Left forelimb (tissue), 1 donor: ENCODE data around the gene GALNT1.

ENCODE experiments used
- DNase-seq: peaks from one replicate; pipeline ENCODE4 v3.0.0-alpha.2; 2018; ENCODE audit warnings: low spot score

GALNT1 gene

GRCh38 chr18:35618696-35619095 is 37.2 kb downstream of the GALNT1 start:
- no peak for DNase-seq

DNA sequence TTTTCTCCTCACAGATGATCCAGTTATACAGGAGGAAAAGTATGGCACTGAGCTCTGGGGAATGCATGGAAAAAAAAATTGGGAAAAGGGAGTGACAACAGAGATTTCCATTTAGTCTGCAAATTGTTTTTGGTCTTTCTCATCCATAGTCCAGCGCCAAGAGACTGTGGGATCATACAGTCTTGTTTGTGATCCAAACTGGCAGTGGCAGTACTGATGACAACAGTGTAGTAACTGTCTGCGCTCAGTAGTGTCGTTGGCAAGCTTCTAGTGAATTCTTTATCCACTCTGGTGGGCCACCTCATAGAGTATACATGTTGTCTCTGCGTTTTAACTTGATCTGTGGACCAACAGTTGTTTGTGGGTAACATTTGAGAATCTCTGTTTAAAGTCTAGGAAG is 37.9 kb downstream of the GALNT1 start:
- no peak for DNase-seq

GRCh38 chr18:35619941-35620340 is 38.4 kb downstream of the GALNT1 start:
- DNase-seq = no peak

- no peak for DNase-seq
Observed at GRCh38 chr18:35620765-35621164, 39.2 kb downstream of the GALNT1 start.

DNA sequence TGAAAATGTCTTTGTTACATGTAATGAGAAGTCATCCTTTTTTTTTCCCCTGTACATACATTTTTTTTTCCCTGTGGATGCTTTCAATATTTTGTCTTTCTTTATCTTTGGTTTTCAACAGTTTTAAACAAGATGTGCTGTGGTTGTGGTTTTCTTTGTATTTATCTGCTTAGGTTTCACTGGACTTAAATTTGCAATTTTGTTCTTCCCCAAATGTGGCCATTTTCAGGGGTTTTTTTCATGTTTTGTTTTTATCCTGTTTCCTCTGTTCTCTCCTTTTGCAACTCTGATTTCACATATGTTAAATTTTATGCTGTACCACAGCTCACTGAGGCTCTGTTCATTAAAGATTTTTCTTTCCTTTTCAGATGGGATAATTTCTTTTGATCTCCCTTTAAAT is 41.7 kb downstream of the GALNT1 start:
- DNase-seq = no peak

GRCh38 chr18:35624146-35624545 is 42.6 kb downstream of the GALNT1 start:
- DNase-seq = no peak

- no peak for DNase-seq
Observed at GRCh38 chr18:35625232-35625631, 43.7 kb downstream of the GALNT1 start.

DNA sequence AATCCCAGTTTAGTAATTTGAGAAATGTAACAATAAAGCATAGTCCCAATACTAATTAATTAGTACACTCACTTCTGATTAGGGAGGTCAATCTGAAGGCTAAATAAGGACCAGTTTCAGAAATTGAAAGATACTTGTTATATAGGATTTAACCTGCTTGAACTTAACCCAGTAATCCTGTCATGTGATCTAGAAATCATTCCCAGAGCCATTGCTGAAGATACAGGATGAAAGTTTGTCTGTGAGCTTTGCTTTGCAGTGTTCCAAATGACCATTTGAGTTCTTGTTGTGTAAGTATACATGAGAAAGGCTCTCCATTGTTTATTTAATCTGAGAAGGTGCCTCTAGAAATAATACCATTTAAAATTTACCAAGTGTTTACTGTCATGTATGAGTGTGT is 52.2 kb downstream of the GALNT1 start:
- DNase-seq = no peak

GRCh38 chr18:35634323-35634722 is 52.8 kb downstream of the GALNT1 start:
- DNase-seq = no peak

DNA sequence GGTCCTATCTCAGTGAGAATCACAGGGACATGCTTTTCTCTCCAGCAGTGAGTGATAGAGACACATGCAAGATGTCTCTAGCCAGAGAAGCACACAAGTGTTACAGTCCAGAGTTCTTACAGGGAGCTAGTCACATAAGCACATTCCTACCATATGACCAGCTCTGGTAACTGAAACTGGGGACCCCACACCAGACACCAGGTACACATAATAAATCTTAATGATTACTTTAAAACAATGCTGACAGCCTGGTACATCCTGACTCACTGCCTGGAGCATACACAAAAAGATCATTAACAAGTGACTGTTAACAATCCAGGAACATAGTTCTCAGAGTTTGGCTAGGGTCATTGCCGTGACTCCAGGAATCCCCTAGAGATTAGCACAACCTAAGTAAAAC is 53.6 kb downstream of the GALNT1 start:
- no peak for DNase-seq

- DNase-seq = no peak
Observed at GRCh38 chr18:35637227-35637626, 55.7 kb downstream of the GALNT1 start.

DNA sequence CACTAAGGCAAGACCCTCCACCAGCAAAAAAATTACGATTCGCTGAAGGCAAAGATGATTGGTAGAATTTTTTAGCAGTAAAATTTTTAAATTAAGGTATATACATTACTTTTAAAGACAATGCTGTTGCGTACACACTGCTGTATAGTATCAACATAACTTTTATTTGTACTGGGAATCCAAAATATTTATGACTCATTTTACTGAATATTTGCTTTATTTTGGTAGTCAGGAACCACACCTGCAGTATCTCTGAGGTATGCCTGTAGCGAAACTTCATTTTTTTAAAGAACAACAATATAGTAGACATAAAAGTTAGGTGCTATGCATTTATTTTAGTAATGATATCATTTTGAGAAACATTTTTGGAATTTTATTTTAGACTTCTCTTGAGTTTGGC is 57.8 kb downstream of the GALNT1 start:
- no peak for DNase-seq

DNA sequence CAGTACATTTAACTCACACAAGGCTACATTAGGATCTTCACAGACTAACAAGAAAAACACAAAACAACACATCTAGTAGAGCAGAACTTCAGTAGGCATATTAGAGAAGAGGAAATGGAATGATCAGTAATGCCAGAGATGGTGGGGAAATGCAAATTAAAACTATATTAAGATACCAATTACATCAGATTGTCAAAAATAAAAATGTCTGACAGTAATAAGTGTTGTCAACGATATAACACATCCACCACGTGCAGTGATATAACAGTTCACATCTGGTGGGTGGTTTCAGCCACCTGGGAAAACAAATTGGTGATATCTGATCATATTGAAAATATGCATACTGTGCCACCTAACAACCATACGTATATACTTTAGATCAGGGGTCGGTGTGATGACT is 59.9 kb downstream of the GALNT1 start:
- DNase-seq = no peak

DNA sequence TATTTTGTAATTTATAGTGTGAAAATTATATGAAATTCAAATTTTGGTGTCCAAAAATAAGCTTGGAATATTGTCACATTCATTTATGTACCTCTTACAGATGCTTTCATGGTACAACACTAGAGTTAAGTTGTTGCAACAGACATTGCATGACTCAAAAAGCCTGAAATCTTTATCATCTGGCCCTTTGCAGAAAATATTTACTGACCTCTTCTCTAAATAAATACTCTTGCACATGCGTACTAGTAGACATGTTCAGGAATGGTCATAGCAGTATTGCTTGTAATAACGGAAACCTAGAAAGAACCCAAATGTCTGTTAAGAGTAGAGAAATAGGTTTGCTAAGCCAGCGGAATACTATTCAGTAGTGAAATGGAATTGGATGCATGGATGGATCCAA is 60.4 kb downstream of the GALNT1 start:
- DNase-seq = no peak

- DNase-seq = no peak
Observed at GRCh38 chr18:35642802-35643201, 61.3 kb downstream of the GALNT1 start.

DNA sequence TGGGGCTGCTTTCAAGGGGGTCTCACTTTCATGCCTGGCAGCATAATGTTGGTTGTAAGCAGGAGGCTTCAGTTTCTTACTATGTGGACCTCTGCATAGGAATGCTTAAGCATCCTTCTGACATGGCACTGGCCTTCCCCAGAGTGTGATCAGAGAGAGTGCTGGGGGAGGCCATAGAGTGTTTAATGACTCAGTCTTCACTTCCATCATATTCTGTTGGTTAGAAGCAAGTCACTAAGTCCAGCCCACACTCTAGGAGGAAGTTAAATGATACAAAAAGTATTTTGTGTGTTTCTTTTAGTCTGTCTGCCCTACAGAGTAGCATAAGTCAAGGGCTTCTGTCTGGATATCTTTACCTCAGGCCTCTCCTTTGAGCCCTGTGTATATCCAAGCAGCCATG is 64.9 kb downstream of the GALNT1 start:
- no peak for DNase-seq

DNA sequence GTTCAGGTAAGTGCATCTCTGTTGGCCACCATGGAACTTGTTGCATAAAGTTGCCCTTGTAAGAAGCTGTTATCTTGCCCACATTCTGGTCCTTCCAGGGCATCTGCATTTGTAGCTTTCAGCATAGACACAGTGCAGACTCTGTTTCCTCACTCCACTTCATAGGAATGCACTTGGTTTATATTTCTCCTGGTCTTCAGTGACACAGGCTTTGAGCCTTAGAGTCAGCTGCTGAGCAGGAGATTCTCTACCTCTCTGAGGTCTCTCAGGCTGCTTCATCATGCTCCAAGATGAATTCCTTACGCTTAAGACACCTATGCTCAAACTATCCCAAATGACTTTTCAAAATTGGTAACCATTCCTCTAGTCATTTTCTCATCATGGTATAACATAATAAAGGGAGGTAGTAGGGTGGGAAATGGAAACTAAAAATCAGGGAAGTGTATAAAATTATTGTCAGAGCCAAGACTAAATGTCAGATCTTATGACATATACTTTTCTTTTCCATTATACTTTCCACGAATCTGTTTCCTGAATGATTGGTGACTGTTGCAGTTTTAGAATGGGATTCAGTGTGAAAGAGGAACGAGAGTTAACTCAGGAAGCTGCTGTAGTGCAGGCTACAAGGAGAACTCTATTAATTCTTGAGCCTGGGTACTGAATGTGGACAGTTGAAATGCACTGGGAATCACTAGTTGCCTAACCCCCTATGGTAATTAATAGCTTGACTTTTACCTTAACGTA is 72.0 kb downstream of the GALNT1 start:
- DNase-seq = no peak

GRCh38 chr18:35658112-35658511 is 76.6 kb downstream of the GALNT1 start:
- no peak for DNase-seq

- no peak for DNase-seq
Observed at GRCh38 chr18:35661483-35662146, 80.1 kb downstream of the GALNT1 start.

- no peak for DNase-seq
Observed at GRCh38 chr18:35662293-35663062, 80.9 kb downstream of the GALNT1 start.

- DNase-seq = no peak
Observed at GRCh38 chr18:35671966-35672603, 90.5 kb downstream of the GALNT1 start.

DNA sequence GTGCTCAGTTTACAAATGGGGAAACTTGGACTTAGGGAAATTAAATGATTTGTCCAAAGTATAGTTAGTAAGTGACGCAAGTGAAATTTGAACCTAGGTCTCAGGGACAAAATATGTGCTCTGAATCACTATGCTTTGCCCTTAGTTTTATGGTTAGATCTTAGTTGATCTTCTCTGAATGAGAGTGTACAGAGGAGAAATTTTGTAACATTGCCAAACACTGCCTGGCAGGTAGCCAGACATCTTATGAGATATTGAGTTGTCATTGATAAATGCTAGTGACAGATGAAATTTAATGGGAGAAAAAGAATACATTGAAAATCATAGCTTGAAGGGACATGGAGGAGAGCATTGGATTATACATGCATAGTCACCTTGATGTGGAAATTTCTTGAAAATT is 91.4 kb downstream of the GALNT1 start:
- DNase-seq = no peak

DNA sequence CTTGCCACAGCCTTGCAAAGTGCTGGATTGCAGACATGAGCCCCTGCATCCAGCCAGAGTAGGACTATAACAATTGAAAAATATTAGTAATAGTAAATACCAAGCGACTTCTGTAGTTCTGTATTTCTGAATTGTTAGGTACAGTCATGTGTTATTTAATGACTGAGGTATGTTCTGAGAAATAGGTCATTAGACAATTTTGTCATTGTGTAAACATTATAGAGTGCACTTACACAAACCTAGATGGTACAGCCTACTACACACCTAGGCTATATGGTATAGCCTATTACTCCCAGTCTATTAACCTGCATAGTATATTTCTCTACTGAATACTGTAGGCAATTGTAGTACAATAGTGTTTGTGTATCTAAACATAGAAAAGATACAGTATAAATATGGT is 92.1 kb downstream of the GALNT1 start:
- DNase-seq = no peak
